B cell (primary cell): ENCODE data around the gene N4BP2L2. TPM values are rescaled to one million over a fixed set of nuclear protein-coding genes. Genes with fewer than 3 reads are reported as not detected.

ENCODE experiments used
- ATAC-seq: fragments of 200-7000 bp; cut with Tn5 transposase; one replicate; pipeline ENCODE4 v1.10.0; 2021; ENCODE audit warnings: low read depth, mild to moderate bottlenecking, moderate number of reproducible peaks, moderate library complexity
- CTCF ChIA-PET: fragments of 350-600 bp; sonication (Branson Sonifier 250); formaldehyde crosslinking; loops from one replicate; lab custom pipeline; 2021; ENCODE audit warnings: antibody characterized with exemption, inconsistent platforms; lab: Charles Lee
- POLR2A ChIA-PET: fragments of 350-600 bp; sonication (Branson Sonifier 250); formaldehyde crosslinking; loops from one replicate; lab custom pipeline; 2021; ENCODE audit warnings: antibody characterized with exemption; lab: Charles Lee
- DNase-seq: peaks from one replicate; pipeline ENCODE4 v3.0.0; 2013
- H2AFZ ChIP-seq: 2 replicates; pipeline ENCODE4 v1.6.1; 2012; ENCODE audit warnings: mild to moderate bottlenecking, low read depth, low read length; ENCODE audit not compliant: insufficient read depth, poor library complexity, severe bottlenecking
- H3K27ac ChIP-seq, 2 donors: 1 replicate in 1 of 2; 2 replicates in 1 of 2; pipeline ENCODE4 v1.5.1; 2012 to 2013; ENCODE audit warnings: low read length in 2 of 2, mild to moderate bottlenecking in 2 of 2, moderate library complexity in 1 of 2
- H3K27me3 ChIP-seq, 4 experiments: fragments of 200-600 bp in 1 of 4; sonication (generic) in 1 of 4; replicated peaks in 1 of 4; 1 replicate in 2 of 4; 2 replicates in 2 of 4; pipeline versions ENCODE4 v1.6.1 to v1.7.0; 2013 to 2016; ENCODE audit warnings: low read length in 3 of 4, mild to moderate bottlenecking in 2 of 4, mixed read lengths in 1 of 4, moderate library complexity in 1 of 4; ENCODE audit not compliant: insufficient read depth in 4 of 4, control insufficient read depth in 3 of 4; ENCODE audit errors: control extremely low read depth in 1 of 4
- H3K36me3 ChIP-seq, 2 experiments: replicated peaks in 1 of 2; 1 replicate in 1 of 2; 2 replicates in 1 of 2; pipeline versions ENCODE4 v1.6.1 to v1.7.1; 2013; ENCODE audit warnings: low read length in 1 of 2; ENCODE audit not compliant: insufficient read depth in 2 of 2, control insufficient read depth in 1 of 2; ENCODE audit errors: control extremely low read depth in 1 of 2, extremely low read depth in 1 of 2
- H3K4me1 ChIP-seq, 2 donors: fragments of 200-600 bp in 1 of 2; sonication (generic) in 1 of 2; 1 replicate in 1 of 2; 2 replicates in 1 of 2; pipeline versions ENCODE4 v1.5.1 to v1.6.1; 2013 to 2017; ENCODE audit warnings: low read length in 2 of 2; ENCODE audit not compliant: control insufficient read depth in 2 of 2, insufficient read depth in 2 of 2
- H3K4me2 ChIP-seq: replicated peaks from 2 replicates; pipeline ENCODE3; 2012; ENCODE audit warnings: mild to moderate bottlenecking, low read depth, low read length; ENCODE audit not compliant: poor library complexity, severe bottlenecking
- H3K4me3 ChIP-seq, 5 experiments: fragments of 200-600 bp in 1 of 5; sonication (generic) in 1 of 5; 1 replicate in 3 of 5; 2 replicates in 2 of 5; pipeline versions ENCODE4 v1.5.1 to v1.7.0; 2011 to 2016; ENCODE audit warnings: low read length in 4 of 5, mild to moderate bottlenecking in 4 of 5, low read depth in 2 of 5, control low read depth in 1 of 5, moderate library complexity in 1 of 5; ENCODE audit not compliant: insufficient read depth in 1 of 5; ENCODE audit errors: control extremely low read depth in 1 of 5, extremely low read depth in 1 of 5
- H3K79me2 ChIP-seq: fragments of 200-600 bp; sonication (generic); one replicate; pipeline ENCODE4 v1.6.0; 2016; ENCODE audit warnings: low read length; ENCODE audit not compliant: control insufficient read depth, insufficient read depth
- H3K9ac ChIP-seq: fragments of 200-600 bp; sonication (generic); 2 replicates; pipeline ENCODE4 v1.6.1; 2017; ENCODE audit warnings: mild to moderate bottlenecking, low read length, moderate library complexity
- H3K9me3 ChIP-seq, 3 donors: one replicate each; pipeline versions ENCODE4 v1.6.1 to v1.7.1; 2013; ENCODE audit warnings: low read length in 2 of 3; ENCODE audit not compliant: control insufficient read depth in 2 of 3, insufficient read depth in 1 of 3; ENCODE audit errors: control extremely low read depth in 1 of 3
- H4K20me1 ChIP-seq: 2 replicates; pipeline ENCODE4 v1.6.0; 2012; ENCODE audit warnings: mild to moderate bottlenecking, low read length; ENCODE audit not compliant: insufficient read depth, control insufficient read depth, poor library complexity, severe bottlenecking
- H3K27ac Mint-ChIP-seq: one replicate; pipeline ENCODE4 v1.8.0; 2021; ENCODE audit warnings: mixed read lengths
- H3K27me3 Mint-ChIP-seq: one replicate; pipeline ENCODE4 v1.8.0; 2021; ENCODE audit warnings: mixed read lengths
- H3K4me1 Mint-ChIP-seq: one replicate; pipeline ENCODE4 v1.8.0; 2021; ENCODE audit warnings: mixed read lengths
- H3K4me3 Mint-ChIP-seq: one replicate; pipeline ENCODE4 v1.8.0; 2021; ENCODE audit warnings: mixed read lengths
- H3K9me3 Mint-ChIP-seq: one replicate; pipeline ENCODE4 v1.8.0; 2022; ENCODE audit warnings: mixed read lengths; ENCODE audit not compliant: insufficient read depth
- CTCF ChIP-seq: fragments of 200-600 bp; IDR thresholded peaks from one replicate; pipeline ENCODE4 v1.8.0; 2022; ENCODE audit warnings: antibody characterized with exemption, mild to moderate bottlenecking
- EZH2 ChIP-seq: IDR thresholded peaks from 2 replicates; pipeline ENCODE4 v1.6.1; 2012; ENCODE audit warnings: borderline replicate concordance, low read depth, mild to moderate bottlenecking, moderate library complexity, low read length; ENCODE audit not compliant: insufficient read depth, poor library complexity, severe bottlenecking
- WGBS: methylation state at CpG from one replicate; pipeline ENCODE4 v1.1.5; 2013; ENCODE audit warnings: missing lambda C conversion rate; ENCODE audit not compliant: insufficient coverage; 5-methylcytosine and 5-hydroxymethylcytosine counted together
- intact Hi-C: fragments of 100-400 bp; cut with micrococcal nuclease; formaldehyde crosslinking; loops from one replicate; pipeline ENCODE4 v1.10.0; 2022
- polyA plus RNA-seq: library from polyadenylated mRNA; depleted of rRNA; stranded (reverse); fragments of >200 nt; gene quantifications from 2 replicates; pipeline ENCODE4 v1.2.3, GENCODE V29; 2012
- total RNA-seq, 2 donors: library from RNA; stranded (reverse); fragments of 120-200 nt in 1 of 2; gene quantifications; 1 replicate in 1 of 2; 2 replicates in 1 of 2; pipeline versions ENCODE4 v1.2.3 to v1.2.4, GENCODE V29; 2013 to 2022

N4BP2L2 gene
- total and polyA plus RNA-seq, 2 donors (not counting 1 experiment from before 2014, with no cell fraction given) = 63.9 to 239 TPM

- Histone ChIP-seq H3K9ac (no peak overlapping the region), H3K79me2 (peaks cover 32% of the 10 kb centered on the region), H3K27ac (peak overlapping the region; percentile 95 to 98), H3K9me3 (no peaks in the 10 kb centered on the region), H3K4me3 (no peak overlapping the region), H2AFZ (no peak overlapping the region), H4K20me1 (peaks cover 11% of the 10 kb centered on the region), H3K36me3 (no peaks in the 10 kb centered on the region), H3K4me2 (peak overlapping the region; percentile 96), H3K4me1 (peaks cover 28 to 40% of the 10 kb centered on the region in 2 donors), H3K27me3 (no peaks in the 10 kb centered on the region)
- TF ChIP-seq EZH2 (no peak), CTCF (no peak)
- peak overlapping the region; percentile 67 for H3K27ac Mint-ChIP-seq
- CTCF ChIA-PET = interaction anchor here (1.1 to 3.9 kb wide), 6 partner anchors 13 to 151 kb away, joined by 3 to 12 read pairs (median 4); no protein-coding TSS in a partner anchor
- ATAC-seq (no peak), DNase-seq (no peak)
- intact Hi-C loops = loop anchor here (2.0 to 5.0 kb wide), 2 partner anchors 1267 to 1812 kb away; partner anchors contain the start of gene USPL1
- POLR2A ChIA-PET = interaction anchor here (2.0 kb wide), 1 partner anchor 114 kb away, joined by 17 read pairs; the partner anchor contains the start of genes BRCA2 and ZAR1L
- H3K4me1 Mint-ChIP-seq = peaks cover 37% of the 10 kb centered on the region
- 100% methylated on average over 5 of the region's 6 CpGs for WGBS
- H3K27me3 Mint-ChIP-seq = no peaks in the 10 kb centered on the region
- no peaks in the 10 kb centered on the region for H3K9me3 Mint-ChIP-seq
- peak overlapping the region; percentile 32 for H3K4me3 Mint-ChIP-seq
These were observed 109.1 kb downstream of the N4BP2L2 start for GRCh38 chr13:32429433-32429909.
